Superior temporal gyrus (tissue), 1 donor: Measurements from ENCODE around the gene RFPL2.
"Not testable (repeated sequence)": the region's sequence is repeated elsewhere in the genome, so short reads cannot be mapped to it uniquely, and the experiment has no call there.

Source experiments
- DNase-seq: peaks from one replicate; pipeline ENCODE4 v3.0.0-alpha.2; 2016; ENCODE audit errors: extremely low spot score

The RFPL2 gene

DNA sequence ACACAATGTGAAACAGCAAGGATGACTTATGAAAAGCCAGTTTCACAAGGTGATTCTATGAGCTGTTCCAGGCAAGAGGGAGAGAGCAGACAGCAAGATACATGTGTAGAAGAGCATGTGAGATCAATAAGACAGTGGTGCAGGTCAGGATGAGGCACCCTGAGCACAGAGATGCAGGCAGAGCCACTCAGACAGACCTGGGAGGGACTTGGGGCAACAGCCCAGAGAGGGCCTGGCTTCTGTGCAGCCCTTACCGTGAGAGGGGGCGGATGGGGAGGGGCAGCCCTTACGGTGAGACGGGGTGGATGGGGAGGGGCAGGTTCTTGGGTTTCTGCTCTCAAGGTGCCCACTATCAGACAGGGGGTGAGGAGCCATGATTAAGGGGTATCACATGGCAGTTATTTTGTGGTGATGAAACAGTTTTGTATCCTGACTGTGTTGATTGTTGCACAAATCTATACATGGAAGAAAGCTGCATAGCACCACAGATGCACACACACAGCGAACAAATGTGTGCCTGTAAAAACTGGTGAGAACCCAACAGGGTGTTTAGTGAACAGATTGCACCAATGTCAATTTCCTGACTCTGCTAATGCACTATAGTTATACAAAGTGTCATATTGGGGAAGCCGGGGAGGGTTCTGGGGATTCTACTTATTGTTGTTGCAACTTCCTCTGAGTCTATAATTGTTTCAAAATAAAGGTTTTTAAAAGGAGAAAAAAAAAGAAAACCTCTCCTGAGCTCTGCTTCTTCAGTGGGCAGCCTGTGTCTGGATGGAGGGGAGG is 40.6 kb downstream of the RFPL2 start:
- DNase-seq: no peak

- not testable (repeated sequence) for DNase-seq
Measured at GRCh38 chr22:32160411-32160810, 44.5 kb downstream of the RFPL2 start.

DNA sequence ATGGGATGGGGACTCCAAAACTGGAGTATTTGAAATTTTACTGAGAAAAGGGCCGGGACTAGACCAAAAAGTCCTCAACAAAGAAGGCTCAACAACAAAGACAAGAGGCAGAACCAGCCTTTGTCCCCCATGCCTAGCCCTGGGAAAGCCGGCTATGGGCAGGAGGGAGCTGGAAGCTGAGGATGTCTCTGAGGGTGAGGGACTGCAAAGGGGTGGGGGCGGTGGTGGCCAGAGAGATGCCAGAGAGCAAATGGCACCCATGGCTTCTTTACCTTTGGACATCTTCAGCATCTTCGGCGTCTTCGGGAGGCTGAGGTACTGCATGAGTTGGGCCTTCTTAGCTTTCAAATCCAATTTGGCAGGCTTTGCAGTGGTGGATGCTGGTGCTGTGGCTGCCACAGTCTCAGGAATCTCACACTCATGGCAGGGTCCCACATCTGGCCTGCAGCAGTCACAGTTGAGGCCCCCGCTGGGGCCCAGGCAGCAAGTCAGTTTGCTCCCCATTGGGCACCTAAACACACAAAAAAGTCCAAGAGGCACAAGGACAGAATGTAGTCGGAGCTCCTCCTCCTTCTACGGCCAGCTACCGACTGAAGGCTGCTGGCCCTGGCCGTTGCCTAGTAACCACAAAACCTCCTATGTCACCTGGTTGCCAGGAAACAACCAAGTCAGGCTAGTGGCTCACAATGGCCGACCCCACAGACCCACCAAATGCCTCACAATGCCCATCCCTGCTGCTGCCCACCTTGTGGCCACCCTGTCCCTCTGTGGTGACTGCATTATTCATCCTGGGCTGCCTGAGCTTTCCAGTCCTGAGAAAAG is 46.0 kb downstream of the RFPL2 start, which contains the start of gene C22orf42:
TSS of gene C22orf42 (minus strand) at position 592 of the 822 bp plus-strand sequence. CDS start at position 504, 88 bp downstream.
- no peak for DNase-seq

GRCh38 chr22:32157632-32158031 is 47.2 kb downstream of the RFPL2 start:
- DNase-seq: not testable (repeated sequence)

- not testable (repeated sequence) for DNase-seq
Measured at GRCh38 chr22:32154727-32155126, 50.1 kb downstream of the RFPL2 start.

DNA sequence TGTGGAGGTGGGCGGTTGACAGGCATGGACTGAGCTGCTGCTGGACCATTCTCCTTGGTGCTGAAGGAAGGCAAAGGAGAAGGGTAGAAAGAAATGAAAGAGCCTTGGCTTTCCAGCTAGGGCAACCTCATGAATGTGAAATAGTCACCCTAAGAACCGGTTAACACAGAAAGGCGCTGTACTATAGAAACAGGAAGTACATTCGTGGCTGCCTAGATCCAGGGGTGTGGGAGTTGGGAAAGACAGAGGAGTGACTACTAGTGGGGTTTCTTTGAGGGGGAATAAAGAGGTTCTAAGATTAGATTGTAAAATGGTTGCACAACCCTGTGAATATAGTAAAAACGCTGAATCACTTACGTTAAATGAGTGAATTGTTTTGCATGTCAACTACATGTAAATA is 53.2 kb downstream of the RFPL2 start:
- not testable (repeated sequence) for DNase-seq

GRCh38 chr22:32150647-32151046 is 54.2 kb downstream of the RFPL2 start:
- not testable (repeated sequence) for DNase-seq

DNA sequence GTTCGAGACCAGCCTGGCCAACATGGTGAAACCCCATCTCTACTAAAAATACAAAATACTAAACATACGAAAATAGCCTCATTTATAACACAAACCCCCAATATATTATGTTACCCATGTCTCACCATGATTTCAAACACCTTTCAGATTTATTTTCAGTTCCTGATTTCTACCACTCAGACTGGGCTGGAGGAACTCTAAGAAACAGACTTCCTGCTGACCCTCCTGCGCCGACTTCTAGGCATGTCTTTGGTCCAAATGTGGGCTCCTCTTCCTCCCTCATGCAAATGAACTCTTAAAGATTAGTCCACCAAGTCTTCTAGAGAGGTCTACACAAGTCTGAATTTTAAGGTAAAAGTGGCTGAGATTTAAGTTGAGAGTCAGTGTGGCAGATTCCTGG is 56.5 kb downstream of the RFPL2 start:
- DNase-seq: not testable (repeated sequence)

GRCh38 chr22:32147128-32147527 is 57.7 kb downstream of the RFPL2 start:
- DNase-seq: not testable (repeated sequence)

DNA sequence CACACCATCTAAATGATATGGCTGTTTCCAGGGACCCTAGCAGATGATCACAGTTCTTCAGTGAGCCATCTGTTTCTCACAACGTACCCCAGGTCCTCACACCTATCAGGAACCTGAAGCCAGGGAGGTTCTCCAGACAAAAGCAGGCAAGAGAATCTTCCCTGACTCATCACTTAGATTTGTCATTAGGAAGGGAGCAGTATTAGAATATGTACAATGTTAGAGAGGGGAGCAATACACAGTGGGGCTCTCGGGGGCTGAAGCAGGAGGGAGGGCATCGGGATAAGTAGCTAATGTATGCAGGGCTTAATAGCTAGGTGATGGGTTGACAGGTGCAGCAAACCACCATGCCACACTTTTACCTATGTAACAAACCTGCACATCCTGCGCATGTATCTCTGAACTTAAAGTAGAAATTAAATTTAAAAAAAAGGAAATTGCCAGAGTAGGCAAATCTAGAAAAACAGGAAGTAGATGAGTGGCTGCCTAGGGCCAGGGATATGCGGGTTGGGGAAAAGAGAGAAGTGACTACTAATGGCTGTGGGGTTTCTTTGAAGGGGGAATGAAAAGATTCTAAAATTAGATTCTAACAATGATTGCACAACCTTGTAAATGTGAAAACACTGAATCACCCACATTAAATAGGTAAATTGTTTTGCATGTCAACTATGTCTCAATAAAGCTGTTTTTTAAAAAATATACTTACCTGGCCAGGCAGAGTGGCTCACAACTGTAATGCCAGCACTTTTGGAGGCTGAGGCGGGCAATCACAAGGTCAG is 60.2 kb downstream of the RFPL2 start:
- DNase-seq: no peak

DNA sequence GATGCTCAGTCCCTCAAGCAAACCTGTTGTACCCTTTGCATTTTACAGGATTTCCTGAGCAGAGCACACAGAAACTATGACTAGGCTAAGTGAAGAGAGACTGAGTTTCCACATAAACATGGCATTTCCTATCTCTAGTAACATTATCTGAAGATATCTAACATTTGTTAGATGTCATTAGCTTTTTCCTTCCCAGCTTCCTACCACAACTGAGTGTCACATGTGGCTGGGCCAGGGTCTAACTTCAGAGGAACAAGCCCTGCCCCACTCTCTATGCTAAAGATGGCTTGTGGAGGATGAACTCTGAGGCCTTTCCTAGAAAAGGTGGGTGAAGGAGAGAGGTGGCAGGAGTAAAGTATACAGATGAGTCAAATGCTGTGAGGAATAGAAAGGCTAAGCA is 62.3 kb downstream of the RFPL2 start:
- no peak for DNase-seq

DNA sequence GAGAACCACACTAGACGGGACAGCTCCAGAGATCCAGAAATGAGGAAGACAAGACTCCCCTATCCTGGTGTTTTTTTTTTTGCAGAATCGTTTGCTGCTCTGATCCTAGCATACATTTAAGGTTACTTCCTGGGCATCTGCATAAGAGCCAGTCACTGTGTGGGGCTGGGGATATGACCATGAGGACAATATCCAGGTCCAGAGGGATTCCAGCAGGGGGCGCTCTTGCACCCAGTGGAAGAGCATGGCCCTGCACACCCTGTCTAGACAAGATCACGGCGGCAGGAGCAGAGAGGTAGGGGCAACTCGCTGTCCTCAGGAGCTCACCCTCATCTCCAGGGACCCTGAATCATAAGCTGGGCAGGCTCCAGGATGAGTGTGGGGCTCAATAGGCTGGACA is 64.2 kb downstream of the RFPL2 start:
- not testable (repeated sequence) for DNase-seq
